ENCODE results near the gene XPO4.

DNA sequence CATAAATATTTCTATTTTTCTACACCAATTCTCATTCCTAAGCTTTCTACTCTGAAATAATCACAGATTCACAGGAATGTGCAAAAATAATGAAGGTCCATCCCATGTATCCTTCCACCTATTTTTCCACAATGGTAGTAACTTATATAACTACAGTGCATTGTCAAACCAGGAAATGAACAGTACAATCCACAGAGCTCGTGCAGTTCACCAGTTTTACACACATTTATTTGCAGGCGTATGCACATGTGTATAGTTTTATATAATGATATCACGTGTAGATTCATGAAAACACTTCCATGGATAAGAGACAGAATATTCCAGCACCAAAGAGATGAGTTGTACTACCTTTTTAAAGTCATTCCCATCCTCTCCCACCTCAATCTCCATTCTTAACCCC, 141.7 kb downstream of the XPO4 start:
- TF ChIP-seq, protein P1, sequence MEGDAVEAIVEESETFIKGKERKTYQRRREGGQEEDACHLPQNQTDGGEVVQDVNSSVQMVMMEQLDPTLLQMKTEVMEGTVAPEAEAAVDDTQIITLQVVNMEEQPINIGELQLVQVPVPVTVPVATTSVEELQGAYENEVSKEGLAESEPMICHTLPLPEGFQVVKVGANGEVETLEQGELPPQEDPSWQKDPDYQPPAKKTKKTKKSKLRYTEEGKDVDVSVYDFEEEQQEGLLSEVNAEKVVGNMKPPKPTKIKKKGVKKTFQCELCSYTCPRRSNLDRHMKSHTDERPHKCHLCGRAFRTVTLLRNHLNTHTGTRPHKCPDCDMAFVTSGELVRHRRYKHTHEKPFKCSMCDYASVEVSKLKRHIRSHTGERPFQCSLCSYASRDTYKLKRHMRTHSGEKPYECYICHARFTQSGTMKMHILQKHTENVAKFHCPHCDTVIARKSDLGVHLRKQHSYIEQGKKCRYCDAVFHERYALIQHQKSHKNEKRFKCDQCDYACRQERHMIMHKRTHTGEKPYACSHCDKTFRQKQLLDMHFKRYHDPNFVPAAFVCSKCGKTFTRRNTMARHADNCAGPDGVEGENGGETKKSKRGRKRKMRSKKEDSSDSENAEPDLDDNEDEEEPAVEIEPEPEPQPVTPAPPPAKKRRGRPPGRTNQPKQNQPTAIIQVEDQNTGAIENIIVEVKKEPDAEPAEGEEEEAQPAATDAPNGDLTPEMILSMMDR (IDR thresholded peaks at IDR 0.05; ENCODE audit: low read depth, low read length, poor library complexity, severe bottlenecking): no peak
- no peak for TF ChIP-seq EZH2phosphoT487 (IDR thresholded peaks at IDR 0.05; ENCODE audit: borderline replicate concordance, low read length)

All from DOHH2 (cell line).